GM19239 (cell line): Measurements from ENCODE around the gene CD244.
A peak's percentile ranks its signal among the peaks of the same experiment; 100 is the strongest.

Source experiments
- DNase-seq: peaks from one replicate; pipeline ENCODE4 v3.0.0; 2011; ENCODE audit warnings: low spot score; ENCODE audit not compliant: insufficient read length
- FAIRE-seq: peaks from 2 replicates; lab custom pipeline; 2011; peaks lifted over from hg19 to GRCh38; lab: Jason Lieb, UNC

The CD244 gene

GRCh38 chr1:160853754-160854153 is 8.9 kb downstream of the CD244 start:
- DNase-seq (no peak), FAIRE-seq (peak; percentile 33)

- DNase-seq, result no peak
- FAIRE-seq, result no peak
Measured at GRCh38 chr1:160853014-160853413, 9.7 kb downstream of the CD244 start.

DNA sequence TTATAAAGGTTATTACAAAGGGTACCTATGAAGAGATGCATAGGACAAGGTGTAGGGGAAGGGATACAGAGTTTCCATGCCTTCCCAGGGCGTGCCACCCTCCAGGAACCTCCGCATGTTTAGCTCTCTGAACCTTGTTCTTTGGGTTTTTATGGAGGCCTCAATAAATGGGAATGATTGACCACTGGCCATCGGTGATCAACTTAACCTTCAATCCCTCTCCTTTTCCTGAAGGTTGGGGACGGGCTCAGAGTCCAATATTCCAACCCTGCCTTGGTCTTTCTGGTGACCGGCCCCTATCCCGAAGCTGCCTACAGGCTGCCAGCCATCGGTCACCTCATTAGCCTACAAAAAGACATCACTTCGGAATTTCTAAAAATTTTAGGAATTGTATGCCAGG is 11.7 kb downstream of the CD244 start:
- FAIRE-seq (no peak), DNase-seq (no peak)

DNA sequence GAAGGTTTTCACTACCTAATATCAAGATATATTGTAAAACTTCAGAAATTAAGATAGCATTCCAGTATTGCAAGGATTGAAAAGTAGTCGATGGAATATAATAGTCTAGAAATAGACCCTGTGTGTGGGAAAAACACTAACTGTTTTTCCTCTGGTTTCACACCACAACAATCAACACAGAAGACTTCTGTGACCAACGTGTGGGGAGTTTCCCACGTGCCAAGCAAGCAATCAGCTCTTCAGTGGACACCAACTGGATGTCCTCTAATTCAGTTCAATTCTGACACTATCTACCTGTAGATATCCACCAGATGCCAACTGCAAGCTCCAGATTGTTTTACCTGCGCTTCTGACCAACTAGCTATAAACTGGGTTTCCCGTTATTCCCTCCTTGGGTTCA is 12.1 kb downstream of the CD244 start:
- no peak for FAIRE-seq
- no peak for DNase-seq

DNA sequence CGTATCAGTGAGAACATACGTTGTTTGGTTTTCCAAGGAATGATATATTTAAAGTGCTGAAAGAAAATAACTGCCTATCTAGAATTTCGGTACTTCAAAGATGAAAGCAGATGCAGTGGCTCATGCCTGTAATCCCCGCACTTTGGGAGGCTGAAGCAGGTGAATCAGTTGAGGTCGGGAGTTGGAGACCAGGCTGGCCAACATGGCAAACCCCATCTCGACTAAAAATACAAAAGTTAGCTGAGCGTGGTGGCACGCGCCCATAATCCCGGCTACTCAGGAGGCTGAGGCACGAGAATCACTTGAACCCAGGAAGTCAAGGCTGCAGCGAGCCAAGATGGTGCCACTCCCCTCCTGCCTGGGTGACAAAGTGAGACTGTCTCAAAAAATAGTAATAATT is 16.4 kb downstream of the CD244 start:
- DNase-seq (no peak), FAIRE-seq (no peak)

DNA sequence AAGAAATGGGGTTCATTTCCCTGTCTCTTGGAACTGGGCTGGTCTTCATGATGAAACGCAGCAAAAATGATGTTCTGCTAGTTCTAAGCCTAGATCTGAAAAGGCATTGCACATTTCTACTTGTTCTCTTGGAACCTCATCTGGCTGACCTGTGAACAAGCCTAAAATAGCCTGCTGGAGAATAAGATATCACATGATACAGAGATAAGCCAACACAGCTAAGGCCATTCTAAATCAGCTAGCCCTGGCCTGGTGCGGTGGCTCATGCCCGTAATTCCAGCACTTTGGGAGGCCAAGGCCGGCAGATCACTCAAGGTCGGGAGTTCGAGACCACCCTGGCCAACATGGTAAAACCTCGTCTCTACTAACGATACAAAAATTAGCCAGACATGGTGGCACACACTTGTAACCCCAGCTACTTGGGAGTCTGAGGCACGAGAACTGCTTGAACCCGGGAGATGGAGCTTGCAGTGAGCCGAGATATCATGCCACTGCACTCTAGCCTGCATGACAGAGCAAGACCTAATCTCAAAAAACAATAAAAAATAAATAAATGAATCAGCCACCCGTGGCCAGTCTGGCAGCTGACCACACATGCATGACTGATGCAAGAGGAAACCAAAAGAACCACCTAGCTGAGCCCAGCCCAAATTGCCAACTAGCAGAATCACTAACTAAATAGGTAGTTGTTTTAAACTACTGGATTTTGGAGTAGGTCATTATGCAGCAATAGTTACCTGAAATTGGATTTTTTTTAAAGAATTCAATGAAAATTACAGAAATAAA is 18.0 kb downstream of the CD244 start:
- DNase-seq, result no peak
- FAIRE-seq, result peak; percentile 72

GRCh38 chr1:160841079-160841478 is 21.6 kb downstream of the CD244 start:
- no peak for FAIRE-seq
- no peak for DNase-seq

GRCh38 chr1:160839746-160840145 is 22.9 kb downstream of the CD244 start:
- FAIRE-seq (peak; percentile 60), DNase-seq (no peak)

DNA sequence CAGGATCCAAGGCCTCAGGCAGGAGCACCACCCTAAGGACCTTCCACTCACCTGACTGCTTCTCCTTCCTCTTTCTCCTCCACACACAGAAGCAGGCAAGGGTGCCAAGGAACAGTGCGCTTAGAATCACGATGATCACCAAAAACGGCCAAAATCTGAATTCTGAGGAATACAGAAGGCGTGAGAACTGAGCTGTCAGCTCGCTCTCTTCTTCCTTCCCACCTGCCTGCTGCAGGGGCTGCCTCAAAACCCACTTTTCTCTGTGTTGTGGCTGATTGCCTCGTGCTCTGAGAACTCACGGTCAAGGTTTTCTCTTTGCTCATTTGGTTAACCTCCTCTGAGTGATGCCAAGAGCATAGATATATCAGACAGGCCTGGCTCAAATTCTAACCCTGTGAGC is 23.8 kb downstream of the CD244 start:
- no peak for DNase-seq
- FAIRE-seq, result no peak

DNA sequence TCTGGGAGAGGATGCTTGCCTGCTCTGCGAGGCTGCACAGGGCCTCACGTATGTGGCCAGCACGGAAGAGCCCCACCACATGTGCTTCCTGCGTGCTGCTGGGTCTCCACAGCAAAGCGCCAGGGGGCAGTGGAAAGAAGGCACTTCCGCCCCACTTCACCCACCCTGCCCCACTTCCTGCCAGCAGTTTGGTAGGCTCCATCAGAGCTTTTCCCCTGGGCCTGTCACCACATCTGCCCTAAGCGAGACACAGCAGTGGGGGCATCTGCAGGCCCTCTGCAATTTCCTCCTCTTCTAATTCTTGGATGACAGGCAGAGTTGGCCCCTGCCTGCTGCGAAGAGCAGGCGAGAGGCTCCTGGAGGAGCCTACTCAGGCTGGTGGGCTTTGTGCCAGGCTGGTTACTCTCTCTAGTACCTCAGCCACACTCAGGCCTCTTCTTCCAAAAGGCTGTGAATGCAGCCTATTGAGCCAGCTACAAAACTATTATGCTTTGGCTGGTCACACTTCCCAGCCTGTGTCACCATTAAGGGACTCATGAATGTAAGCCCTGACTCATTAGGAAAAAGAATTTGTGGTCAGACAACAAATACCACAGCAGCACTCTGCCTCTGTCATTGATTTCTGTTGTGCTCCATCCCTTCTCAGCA is 25.0 kb downstream of the CD244 start:
- FAIRE-seq (peak; percentile 98), DNase-seq (peak; percentile 50)

GRCh38 chr1:160836981-160837557 is 25.6 kb downstream of the CD244 start:
- no peak for DNase-seq
- FAIRE-seq, result peak; percentile 82

DNA sequence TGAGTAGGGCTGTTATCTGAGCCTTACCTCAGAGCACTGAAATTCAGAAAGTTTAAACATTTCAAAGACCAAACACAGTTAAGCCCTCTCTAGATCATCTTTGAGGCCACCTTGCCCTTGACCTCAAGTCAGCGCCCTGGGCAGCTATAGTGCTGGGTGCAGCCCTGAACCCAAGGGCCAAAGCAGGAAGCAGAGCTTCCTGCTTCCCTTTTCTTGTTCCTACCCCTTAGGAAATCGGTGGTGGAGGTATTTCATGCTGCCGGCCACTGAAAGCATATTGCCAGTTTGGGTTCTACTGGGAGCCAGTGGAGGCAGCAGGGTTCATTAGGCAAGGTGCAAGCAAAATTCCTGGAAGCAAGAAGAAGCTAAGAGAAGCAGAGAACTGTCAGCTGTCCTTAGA is 26.1 kb downstream of the CD244 start:
- DNase-seq (no peak), FAIRE-seq (no peak)

DNA sequence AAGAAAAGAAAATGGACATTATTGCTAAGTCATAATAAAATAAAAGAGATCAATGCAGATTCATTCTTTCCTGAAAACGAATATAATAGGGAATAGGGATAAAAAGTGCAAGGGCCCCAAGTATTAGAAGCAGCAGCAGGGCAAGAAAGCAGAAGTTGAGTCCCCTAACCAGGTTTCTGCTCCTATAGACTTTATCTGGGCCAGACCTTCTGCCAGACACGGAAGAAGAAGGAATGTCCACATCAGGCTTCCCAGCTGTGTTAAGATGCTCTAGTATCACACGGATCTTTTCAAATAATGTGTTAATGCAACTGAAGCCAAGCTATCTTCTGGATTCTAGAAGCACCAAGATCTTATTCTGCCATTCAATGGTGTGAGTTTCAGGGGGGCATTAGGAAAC is 26.9 kb downstream of the CD244 start:
- no peak for DNase-seq
- FAIRE-seq, result no peak

DNA sequence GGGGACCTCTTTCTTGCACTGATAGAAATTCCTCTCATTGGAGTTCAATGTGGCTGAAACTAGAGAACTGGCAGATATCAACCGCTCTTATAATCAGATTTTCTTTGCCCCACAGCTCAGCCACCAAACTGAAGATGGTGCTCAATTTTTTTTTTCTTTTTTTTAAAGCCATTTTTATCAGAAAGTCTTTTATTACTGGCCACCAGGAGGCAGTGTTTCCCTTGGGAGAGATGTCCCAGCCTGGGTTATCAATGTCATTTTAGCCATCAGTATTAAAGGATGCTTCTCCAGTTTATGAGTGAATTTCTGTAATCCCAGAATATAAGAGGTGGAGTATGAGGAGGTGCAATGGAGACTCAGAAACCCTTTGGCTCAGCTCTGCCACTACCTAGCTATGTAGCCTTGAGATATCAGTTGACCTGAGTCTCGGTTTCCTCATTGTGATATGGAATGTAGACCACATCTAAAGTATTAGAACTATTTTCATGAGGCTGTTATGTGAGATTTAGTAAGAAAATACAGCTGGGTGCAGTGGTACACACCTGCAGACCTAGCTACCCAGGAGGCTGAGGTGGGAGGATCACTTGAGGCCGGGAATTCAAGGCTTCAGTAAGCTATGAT is 27.6 kb downstream of the CD244 start:
- DNase-seq (peak; percentile 21), FAIRE-seq (peak; percentile 95)

DNA sequence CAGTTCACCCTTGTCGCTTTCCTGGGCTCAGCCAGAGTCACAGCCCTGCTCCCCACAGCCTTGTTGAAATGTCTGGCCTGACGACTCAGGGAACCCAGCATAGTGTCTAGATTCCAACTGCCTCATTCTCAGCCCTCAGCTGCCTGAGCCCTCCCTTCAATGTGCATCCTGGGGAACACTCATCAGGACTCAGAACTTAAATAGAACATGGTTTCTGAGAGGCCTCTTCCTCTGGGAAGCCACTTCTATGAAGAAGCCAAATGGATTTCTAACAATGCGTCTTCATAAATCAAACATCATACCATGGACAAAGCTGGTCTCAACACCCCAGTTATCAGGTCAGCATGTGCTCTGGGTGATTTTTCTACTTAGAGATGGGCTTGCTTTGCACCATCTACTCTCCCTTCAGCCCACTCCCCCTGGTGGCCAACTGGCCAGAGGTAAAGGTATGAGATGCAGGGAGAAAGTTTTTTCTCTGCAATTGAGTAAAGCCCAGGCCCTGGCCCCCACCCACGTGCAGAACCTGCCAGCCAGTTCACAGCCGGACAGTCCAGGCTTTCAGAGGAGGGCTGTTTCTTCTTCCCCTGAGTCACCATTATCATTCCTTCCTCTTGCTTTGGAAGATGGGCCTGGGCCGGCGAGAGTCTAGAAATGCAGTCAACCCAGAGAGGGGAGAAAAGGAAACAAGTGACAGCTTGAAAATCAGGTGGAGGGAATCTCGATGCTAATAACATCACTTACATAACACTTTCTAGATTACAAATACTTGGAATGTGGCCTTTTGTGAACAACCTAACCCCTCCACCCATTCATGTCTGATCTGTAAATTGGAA is 32.1 kb downstream of the CD244 start:
- DNase-seq, result peak; percentile 35
- FAIRE-seq, result peak; percentile 96

GRCh38 chr1:160829766-160830165 is 32.9 kb downstream of the CD244 start:
- no peak for FAIRE-seq
- no peak for DNase-seq

- no peak for FAIRE-seq
- DNase-seq, result no peak
Measured at GRCh38 chr1:160827418-160827817, 35.3 kb downstream of the CD244 start.

DNA sequence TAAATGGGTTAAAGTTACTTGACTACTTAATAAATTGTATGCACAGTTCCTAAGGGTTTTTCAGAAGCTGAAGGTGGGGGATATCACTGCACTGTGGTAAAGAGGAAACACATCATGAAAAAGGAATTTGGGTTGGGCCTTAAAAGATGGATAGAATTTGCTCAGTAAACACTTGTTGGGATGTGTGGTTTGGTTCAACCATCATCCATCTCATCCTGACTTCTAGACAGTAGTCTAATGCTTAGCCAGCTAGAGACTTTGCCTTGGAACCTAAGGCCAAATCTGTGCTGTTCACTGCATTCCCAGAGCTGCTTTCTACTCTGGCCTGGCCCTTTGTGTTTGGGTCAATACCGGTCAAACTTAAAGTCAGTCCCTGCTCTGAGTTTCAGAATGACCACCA is 36.1 kb downstream of the CD244 start:
- no peak for FAIRE-seq

DNA sequence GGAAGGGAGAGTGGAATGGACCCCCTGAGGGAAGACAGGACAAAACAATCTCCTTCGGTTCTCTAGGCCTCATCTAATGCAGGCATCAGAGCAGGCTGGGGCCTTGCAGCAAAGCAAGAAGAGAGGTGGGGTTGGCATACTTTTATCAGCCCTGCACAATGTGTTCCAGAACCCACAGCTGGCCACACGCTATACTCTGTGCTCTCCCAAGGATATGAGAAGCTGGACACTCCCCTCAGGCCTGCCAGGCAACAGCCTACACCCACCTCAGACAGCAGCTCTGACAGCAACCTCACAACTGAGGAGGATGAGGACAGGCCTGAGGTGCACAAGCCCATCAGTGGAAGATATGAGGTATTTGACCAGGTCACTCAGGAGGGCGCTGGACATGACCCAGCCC is 39.4 kb downstream of the CD244 start:
- FAIRE-seq (no peak), DNase-seq (no peak)

More for the DNA sequence above, 36.1 kb downstream of the CD244 start:
- no peak for DNase-seq

GRCh38 chr1:160821627-160822026 is 41.1 kb downstream of the CD244 start:
- FAIRE-seq (peak; percentile 14), DNase-seq (no peak)
